ENCODE data around the gene BOD1L2.

DNA sequence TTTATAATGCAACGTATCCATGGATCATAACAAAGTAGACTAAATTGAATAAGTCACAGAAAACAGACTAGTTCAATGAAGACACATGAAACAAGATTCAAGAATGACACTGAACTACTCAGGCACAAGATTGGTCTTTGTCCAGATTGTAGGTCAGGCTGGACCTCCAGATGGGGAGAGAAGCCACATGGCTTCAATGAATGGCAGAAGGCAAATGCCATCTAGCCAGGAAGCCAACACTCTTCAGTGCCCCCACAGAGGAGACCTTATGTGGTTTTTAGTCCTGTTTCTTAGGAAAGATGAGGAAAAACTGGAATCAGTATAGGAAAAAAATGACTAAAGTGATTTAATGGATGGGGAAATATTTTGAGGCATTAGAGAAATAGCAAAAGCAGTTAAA is 43.1 kb downstream of the BOD1L2 start:
- TF ChIP-seq, protein P1, sequence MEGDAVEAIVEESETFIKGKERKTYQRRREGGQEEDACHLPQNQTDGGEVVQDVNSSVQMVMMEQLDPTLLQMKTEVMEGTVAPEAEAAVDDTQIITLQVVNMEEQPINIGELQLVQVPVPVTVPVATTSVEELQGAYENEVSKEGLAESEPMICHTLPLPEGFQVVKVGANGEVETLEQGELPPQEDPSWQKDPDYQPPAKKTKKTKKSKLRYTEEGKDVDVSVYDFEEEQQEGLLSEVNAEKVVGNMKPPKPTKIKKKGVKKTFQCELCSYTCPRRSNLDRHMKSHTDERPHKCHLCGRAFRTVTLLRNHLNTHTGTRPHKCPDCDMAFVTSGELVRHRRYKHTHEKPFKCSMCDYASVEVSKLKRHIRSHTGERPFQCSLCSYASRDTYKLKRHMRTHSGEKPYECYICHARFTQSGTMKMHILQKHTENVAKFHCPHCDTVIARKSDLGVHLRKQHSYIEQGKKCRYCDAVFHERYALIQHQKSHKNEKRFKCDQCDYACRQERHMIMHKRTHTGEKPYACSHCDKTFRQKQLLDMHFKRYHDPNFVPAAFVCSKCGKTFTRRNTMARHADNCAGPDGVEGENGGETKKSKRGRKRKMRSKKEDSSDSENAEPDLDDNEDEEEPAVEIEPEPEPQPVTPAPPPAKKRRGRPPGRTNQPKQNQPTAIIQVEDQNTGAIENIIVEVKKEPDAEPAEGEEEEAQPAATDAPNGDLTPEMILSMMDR (IDR thresholded peaks at IDR 0.05): no peak
- TF ChIP-seq EP300 (IDR thresholded peaks at IDR 0.05): no peak

Measured in ovary (tissue), 3 donors.